ENCODE measurements around the gene CA10.

CA10 gene

DNA sequence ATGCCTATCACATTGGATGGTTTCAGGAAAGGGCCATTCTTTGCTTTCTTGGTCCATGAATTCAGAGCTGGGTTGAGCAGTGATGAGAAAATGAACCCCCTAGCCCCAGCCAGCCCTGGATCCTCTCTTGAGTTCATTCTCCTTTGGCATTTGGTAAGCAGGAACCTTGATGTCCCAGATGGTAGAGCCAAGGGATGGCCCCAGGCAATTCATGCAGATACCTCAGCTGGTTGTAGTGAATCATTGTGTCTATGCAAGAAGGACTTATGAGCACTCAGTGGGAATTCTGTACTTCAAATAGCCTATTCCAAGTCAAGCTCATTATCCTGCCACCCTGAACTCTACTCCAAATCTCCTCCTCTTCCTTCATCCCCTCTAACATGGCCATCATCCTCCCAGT, 485.4 kb downstream of the CA10 start:
- DNase-seq (ENCODE audit: low spot score), result no peak
- TF ChIP-seq, protein P1, sequence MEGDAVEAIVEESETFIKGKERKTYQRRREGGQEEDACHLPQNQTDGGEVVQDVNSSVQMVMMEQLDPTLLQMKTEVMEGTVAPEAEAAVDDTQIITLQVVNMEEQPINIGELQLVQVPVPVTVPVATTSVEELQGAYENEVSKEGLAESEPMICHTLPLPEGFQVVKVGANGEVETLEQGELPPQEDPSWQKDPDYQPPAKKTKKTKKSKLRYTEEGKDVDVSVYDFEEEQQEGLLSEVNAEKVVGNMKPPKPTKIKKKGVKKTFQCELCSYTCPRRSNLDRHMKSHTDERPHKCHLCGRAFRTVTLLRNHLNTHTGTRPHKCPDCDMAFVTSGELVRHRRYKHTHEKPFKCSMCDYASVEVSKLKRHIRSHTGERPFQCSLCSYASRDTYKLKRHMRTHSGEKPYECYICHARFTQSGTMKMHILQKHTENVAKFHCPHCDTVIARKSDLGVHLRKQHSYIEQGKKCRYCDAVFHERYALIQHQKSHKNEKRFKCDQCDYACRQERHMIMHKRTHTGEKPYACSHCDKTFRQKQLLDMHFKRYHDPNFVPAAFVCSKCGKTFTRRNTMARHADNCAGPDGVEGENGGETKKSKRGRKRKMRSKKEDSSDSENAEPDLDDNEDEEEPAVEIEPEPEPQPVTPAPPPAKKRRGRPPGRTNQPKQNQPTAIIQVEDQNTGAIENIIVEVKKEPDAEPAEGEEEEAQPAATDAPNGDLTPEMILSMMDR (IDR thresholded peaks at IDR 0.05; ENCODE audit: extremely low read depth, missing control alignments), result no peak

- DNase-seq (ENCODE audit: low spot score), result no peak
- TF ChIP-seq, protein P1 (IDR thresholded peaks at IDR 0.05; ENCODE audit: extremely low read depth, missing control alignments), result no peak
Measured at GRCh38 chr17:51672065-51672464, 486.4 kb downstream of the CA10 start.

DNA sequence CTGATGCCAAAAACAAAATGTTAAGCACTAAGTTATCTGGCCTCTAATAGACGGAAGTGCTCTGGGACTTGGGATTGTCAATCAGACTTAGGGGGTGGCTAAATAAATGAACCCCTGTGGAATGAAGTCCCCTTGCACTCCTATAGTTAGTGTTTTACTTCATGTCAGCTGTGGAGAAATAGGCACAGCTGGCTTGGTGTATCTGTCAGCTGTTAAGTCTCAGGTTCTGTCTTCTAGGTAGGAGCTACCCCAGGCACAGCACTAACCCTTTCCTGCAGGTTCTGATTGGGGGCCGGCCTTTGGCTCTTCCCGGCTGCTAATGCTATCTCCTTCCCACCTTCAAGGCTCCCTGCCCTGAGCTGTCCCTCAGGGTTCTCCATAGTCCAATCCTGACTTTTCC, 487.6 kb downstream of the CA10 start:
- DNase-seq (ENCODE audit: low spot score), result no peak
- TF ChIP-seq, protein P1 (IDR thresholded peaks at IDR 0.05; ENCODE audit: extremely low read depth, missing control alignments), result no peak

- TF ChIP-seq, protein P1 (IDR thresholded peaks at IDR 0.05; ENCODE audit: extremely low read depth, missing control alignments), result no peak
- DNase-seq (ENCODE audit: low spot score), result no peak
Measured at GRCh38 chr17:51668963-51669246, 489.6 kb downstream of the CA10 start.

GRCh38 chr17:51668155-51668962, 490.2 kb downstream of the CA10 start:
- TF ChIP-seq, protein P1 (IDR thresholded peaks at IDR 0.05; ENCODE audit: extremely low read depth, missing control alignments), result no peak
- no peak for DNase-seq (ENCODE audit: low spot score)

DNA sequence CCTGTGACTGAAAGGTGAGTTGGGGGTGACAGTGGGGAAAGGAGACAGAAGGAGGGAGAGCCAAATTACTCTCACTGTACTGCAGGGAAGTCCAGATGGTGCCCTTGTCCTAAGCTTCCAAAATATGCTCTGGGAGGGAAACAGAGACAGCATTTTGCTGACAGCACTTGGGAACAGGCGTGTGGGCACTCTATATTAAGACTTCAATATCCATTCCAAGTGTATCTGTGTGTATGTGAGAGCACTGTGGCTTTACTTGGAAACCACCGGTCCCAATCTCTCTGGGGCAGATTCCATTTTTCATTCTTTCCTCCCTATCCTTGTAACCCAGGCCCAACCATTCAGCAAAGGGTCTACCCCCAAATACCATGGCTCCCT, 490.8 kb downstream of the CA10 start:
- DNase-seq (ENCODE audit: low spot score), result no peak
- TF ChIP-seq, protein P1 (IDR thresholded peaks at IDR 0.05; ENCODE audit: extremely low read depth, missing control alignments), result no peak

GRCh38 chr17:51666971-51667705, 491.4 kb downstream of the CA10 start:
- TF ChIP-seq, protein P1 (IDR thresholded peaks at IDR 0.05; ENCODE audit: extremely low read depth, missing control alignments), result no peak
- DNase-seq (ENCODE audit: low spot score), result no peak
